GM19438 (cell line): ENCODE results near the gene CCM2L.

ENCODE experiments used
- ATAC-seq: cut with Tn5 transposase; IDR thresholded peaks from one replicate; pipeline ENCODE4 v1.9.1; 2021; ENCODE audit warnings: low read depth; ENCODE audit not compliant: unreplicated experiment

The CCM2L gene

DNA sequence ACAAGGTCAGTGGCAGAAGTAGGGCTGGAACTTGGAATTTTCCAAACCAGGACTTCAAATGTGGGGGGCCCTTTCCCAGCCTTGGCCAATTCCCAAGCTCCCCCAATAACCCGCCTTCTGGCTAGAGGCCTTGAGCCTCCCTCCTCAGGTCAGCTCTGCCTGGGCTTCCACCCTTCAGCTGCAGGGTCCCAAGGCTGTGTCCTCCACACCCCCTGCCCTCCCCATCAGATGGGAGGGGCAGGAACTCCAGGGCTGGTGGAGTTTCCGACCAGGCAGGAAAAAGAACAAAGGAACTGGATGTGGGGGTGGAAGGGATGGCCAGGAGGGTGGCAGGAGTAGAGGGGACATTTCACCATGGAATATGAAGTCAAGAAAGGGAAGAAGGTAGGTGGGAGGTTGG is at the start of gene CCM2L:
TSS of gene CCM2L (plus strand) at position 338 of the 400 bp plus-strand sequence. CDS start at position 355, 17 bp downstream.
- no peak for ATAC-seq

- no peak for ATAC-seq
Measured at GRCh38 chr20:31962761-31963160, 47.5 kb upstream of the CCM2L start.

GRCh38 chr20:31963889-31964288 is 46.3 kb upstream of the CCM2L start:
- ATAC-seq: no peak

DNA sequence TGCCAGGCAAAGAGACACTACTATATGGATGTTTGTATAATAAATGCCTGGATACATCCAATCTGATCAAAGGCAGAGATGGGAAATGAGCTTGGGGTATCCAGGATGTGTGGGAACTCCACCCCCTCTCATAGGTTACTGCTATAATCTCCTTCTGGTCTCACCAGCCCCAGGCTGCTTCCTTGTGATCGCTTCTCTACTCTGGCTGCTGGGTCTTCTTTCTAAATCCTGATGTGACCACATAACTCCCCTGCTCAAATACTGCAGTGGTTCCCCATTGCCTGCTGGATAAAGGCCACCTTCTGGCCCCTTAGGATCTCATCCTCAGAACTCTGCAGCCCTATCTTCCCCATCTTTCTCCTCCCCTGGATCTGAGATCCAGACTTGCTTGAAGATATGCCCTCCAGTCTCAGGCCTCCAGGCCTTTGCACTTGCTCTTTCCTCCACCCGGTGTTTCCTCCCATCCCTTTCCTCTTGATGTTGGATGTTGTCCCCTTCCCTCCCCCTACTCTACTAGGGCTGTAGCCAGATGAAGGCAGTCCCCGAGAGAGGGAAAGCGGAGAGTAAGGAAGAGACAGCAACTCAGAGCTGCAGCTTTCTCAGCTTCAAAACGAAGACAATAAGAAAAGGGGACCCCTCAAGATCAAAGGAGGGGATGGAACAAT is 43.1 kb upstream of the CCM2L start:
- no peak for ATAC-seq

DNA sequence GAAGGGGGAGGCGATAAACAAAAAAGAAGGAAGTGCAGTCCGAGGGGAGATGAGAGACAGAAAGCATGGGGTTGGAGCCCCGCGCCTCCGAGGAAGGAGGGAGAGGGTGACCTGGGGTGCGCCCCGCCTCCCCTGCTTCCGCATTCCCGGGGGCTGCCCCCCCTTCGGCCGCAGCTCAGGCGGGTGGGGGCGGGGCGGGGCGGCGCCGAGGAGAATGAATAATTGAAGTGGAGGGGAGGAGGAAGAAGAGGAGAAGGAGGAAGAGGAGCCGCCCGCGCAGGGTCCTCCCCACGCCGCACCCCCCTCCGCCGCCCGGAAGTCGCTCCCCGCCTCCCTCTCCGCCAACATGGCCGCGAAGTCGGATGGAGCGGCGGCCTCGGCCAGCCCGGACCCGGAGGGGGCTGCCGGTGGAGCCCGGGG is 42.4 kb upstream of the CCM2L start, which contains the start of gene XKR7:
TSS of gene XKR7 (plus strand) at position 322 of the 420 bp plus-strand sequence. CDS start at position 347, 25 bp downstream.
- no peak for ATAC-seq

- ATAC-seq: no peak
Measured at GRCh38 chr20:31968291-31969126, 41.7 kb upstream of the CCM2L start.

DNA sequence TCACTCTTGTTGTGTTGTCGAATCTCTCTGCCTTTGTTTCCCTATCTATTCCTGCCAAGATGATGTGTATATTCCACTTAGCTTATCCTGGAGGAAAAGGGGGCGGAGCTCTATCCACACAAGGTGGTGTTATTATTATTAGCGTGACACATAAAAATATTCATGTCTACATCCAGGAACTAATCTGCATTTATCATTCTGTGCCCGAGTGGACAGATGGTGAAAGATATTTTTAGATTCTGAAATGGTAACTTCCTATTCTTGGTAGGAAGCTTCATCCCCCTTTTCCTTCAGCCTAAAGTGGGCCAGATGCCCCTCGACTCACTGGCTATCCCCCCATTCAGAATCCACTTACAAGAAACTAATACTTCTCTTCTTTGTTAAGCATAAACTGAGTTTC is 40.2 kb upstream of the CCM2L start:
- ATAC-seq: no peak

GRCh38 chr20:31972471-31973021 is 37.7 kb upstream of the CCM2L start:
- ATAC-seq: no peak

- ATAC-seq: no peak
Measured at GRCh38 chr20:31974296-31974695, 35.9 kb upstream of the CCM2L start.

GRCh38 chr20:31974951-31975487 is 35.2 kb upstream of the CCM2L start:
- ATAC-seq: no peak

DNA sequence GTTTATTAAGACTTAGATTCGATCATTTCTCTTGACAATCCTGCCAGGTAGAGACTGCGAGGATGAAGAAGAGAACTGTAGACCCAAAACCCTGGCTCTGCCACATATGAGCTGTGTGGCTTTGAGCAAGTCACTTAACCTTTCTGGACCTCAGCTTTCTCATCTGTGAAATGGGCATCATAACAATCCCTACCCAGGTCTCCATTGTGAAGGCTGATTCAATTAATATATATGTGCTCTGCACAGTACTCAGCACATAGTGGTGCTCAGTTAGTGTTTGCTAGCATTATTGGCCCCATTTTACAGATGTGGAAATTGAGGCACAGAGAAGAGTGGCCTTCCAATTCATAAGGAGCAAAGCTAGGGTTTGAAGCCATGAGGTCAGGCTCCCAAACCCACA is 34.4 kb upstream of the CCM2L start:
- ATAC-seq: no peak

DNA sequence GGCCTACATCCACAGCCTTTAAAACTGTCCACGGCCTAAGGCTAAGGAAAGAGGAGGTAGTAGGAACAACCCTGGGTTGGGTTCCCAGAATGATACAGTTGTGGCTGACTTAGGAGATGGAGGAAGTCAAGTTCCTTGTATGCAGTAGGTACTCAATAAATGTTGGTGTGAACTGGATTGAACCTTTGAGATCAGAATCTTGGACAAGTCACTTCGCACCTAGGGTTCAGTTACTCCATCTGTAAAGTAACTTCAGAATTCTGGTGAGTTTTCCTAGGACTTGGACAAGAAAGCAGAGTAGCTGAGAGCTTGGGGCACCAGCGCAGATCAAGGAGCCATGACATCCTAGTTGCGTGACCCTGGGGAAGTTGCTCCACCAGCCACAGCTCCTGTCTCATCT is 33.2 kb upstream of the CCM2L start:
- ATAC-seq: no peak

GRCh38 chr20:31979713-31980426 is 30.4 kb upstream of the CCM2L start:
- ATAC-seq: no peak

GRCh38 chr20:31981784-31982183 is 28.5 kb upstream of the CCM2L start:
- ATAC-seq: no peak

GRCh38 chr20:31984981-31985471 is 25.2 kb upstream of the CCM2L start:
- ATAC-seq: no peak

DNA sequence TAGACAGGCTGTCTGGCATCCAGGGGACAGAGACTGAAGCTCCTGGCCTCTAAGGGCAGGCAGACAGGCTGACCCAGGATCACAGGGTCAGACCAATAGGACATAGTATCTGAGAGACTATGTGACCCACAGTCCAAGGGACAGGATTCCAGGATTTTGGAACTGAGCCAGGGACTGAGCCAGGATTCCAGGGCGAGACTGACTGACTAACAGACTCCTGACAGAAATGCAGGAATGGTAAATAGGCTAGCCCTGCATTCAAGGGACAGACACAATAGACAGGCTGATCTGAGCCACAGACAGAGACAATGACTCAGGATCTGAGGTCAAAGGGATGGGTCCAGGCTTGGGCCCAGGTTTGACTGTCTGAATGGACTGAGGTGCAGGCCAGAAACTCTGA is 22.5 kb upstream of the CCM2L start:
- no peak for ATAC-seq

DNA sequence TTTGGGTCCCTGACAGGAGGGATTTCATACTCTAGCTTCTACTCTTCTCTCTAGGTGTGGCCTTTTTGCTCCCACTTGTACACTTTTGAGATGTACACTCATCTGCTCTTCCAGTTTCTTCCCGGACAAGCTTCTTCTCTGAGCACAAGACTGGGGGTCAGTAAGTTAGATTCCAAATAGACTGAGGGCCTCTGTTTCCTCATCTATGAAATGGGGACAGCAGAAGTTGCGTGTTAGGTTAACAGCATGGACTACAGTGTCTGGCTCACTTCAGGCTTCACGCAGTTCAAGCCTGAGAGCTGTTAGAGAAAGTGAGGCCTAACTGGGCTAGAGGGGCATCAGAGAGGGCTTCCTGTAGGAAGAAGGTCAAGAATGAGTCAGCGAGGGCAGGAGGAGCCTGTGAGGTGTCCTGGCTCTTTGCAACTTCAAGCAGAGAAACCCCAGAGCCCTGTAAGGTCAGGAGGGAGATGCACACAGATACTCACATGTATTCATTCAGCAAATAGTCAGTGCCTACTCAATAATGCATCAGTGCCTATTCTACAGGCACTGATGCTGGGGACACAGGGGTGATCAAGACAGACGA is 21.7 kb upstream of the CCM2L start:
- ATAC-seq: no peak

DNA sequence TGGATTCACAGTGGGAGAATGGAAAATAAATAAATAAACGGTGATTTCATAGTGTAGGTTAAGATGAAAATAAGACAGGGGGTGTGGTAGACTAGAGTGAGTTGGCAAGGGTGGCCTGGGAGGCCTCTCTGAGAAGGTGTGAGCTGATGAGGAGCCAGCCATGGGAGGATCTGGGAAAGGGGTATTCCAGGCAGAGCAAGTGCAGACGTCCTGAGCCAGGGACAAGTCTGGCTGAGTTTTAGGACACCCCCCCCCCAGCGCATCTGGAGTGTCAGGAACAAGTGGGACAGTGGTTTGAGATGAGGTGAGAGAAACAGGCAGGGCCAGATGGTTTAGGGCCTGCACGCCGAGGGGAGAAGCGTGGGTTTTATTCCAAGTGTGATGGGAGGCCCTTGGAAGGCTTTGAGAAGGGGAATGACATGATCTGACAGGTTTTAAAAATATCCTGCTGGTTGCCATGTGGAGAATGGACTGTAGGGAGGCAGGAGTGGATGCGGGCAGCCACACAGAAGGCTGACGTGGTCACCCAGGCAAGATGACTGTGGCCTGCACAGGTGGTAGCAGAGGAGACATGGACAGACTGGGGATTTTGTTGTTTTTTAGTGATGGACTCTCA is 21.1 kb upstream of the CCM2L start:
- ATAC-seq: no peak

DNA sequence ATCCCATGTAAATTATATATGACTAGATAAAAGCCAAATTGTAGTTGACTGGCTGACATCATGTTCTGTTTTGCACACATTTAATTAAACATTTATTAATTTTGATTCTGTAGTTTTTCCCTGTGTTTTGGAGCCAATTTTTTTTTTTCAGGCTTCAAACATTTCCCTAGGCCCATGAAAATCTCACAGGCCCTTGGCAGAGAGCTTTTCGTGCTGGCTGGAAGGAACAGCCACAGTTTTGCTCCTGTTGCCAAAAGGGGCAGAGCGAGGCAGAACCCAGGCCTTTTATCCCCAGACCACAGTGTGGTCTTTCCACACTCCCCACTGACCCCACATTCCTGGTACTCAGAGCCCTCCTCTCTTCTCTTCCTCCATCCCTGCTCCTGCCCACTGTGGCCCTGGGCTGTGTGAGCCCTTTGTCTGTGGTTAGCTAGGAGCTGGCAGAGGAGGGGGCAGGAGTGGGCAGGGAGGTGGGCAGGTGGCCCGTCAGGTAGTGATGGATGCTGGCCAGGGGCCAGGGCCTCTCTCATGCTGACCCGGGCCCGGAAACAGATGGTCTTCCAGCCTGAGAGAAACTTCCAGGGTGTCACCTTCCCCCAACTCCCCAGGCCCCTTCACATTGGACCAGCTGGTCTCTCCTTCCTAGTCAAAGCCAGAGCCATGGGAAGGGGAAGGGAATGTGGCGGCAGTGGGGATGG is 19.4 kb upstream of the CCM2L start:
- ATAC-seq: no peak
